NAMALWA (cell line): ENCODE measurements around the gene POMT1.

Source experiments
- DNase-seq: peaks from one replicate; pipeline ENCODE4 v3.0.0-alpha.2; 2015; ENCODE audit warnings: low spot score

POMT1 gene

GRCh38 chr9:131554087-131554842 lies 51.5 kb downstream of the POMT1 start:
- peak; percentile 47 for DNase-seq

DNA sequence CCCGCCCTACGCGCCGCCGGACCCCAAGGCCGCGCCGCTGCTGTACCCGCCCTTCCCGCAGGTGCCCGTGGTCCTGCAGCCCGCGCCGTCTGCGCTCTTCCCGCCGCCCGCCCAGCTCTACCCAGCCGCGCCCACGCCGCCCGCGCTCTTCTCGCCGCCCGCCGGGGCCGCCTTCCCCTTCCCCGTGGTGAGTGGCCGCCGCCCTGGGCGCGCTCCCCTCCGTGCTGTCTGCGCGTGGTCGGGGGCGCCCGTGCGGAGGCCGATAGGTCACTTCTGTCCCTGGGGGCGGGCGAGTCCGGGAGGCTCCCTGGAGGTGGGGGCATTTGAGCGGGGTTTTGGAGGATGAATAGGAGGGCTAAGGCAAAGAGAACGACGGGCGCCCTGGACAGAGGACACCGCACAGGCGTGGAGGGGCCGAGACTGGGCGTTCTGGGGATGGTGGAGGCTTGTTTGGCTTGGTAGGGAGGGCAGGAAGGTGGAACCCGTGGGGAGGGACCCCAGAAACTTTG lies 52.2 kb downstream of the POMT1 start:
- DNase-seq: no peak

DNA sequence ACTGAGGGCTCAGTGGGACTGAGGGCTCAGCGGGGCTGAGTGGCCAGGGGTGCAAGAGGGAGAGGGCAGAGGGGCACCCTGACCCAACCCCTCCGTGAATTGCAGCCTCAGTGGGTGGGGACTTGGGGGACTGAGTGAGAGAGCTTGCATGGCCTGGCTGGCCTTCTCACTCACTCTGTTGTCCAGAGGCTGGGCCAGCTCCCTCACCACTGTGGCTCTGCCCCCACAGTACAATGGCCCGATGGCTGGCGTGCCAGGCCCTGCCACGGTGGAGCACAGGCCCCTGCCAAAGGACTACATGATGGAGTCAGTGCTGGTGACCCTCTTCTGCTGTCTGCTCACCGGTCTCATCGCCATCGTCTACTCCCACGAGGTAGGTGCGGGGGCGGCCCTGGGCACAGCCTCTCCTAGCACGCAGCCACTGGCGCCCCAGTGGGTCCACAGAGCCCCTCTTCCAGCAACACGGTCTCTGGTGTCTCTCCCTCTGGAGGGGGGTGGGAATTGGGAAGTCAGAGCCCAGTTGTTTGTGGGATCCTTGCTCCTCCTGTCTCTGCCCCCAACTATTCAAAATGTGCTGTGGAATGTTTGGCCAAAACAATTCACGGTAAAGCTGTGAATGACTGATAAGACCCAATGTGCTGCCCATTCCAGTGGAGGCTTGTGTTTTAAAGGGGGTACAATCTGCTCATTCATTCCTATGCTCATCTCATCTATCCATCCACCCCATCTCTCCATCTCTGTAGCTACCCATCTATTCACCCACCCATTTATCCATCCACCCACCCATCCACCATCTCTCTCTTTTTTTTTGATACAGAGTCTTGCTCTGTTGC lies 53.3 kb downstream of the POMT1 start:
- DNase-seq: no peak

DNA sequence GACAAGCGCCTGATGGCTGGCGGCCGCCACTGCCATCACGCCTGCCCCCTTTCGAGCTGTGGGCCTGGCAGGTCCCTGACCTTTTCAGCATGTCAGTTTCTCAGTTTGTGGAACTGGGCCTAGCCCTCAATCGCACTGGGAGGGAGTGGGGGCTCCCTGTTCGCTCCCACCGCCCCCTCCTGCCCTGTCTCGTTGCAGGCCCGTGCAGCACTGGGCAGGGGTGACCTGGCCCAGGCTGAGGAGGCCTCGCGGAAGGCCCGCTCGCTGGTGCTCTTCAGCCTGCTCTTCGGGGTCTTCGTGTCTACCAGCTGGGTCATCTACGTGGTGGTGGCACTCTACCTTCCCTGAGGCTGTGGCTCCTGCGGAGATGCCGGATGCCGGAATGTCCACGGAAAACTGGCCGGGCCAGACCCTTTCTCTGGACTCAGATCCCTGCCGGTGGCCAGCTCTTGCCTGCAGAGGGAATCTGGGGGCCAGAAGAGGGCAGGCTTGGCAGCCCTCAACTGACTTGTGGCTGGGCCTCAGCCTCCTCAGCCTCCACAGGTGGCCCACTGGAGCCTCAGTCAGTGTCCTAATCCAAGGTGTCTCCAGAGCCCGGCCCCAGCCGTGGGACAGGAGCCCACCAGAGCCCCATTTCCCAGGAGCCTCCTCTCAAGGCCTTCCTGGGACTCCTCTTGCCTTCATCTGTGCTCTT lies 55.3 kb downstream of the POMT1 start:
- DNase-seq: no peak

GRCh38 chr9:131559421-131560000 lies 56.8 kb downstream of the POMT1 start:
- DNase-seq: no peak

GRCh38 chr9:131562032-131562959 lies 59.6 kb downstream of the POMT1 start:
- DNase-seq: no peak

DNA sequence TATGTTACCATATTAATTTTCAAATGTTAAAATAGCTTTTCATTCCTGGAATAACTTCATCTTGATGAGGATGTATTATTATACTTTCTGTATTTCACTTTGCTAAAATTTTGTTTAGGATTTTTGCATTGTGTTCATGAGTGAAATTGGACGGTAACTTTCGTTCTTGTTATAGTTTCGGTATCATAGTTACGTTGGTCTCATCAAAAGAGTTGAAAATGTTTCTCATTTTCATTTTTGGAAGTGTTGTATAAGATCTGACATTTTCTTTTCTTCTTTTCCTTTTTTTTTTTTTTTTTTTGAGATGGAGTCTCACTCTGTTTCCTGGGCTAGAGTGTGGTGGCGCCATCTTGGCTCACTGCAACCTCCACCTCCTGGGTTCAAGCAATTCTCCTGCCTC lies 62.7 kb downstream of the POMT1 start:
- DNase-seq: no peak

DNA sequence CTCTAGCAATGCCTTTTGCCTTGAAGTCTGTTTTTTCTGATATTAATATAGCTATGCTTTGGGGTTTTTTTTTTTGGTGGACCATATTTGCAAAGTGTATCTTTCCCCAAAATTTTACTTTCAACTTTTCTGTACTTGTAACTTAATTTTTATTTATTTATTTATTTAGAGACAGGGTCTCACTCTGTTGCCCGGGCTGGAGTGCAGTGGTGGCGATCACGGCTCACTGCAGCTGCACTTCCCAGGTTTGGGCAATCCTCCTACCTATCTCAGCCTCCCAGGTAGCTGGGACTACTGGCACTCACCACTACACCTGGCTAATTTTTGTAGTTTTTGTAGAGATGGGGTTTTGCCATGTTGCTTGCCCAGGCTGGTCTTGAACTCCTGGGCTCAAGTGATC lies 63.4 kb downstream of the POMT1 start:
- no peak for DNase-seq

- DNase-seq: no peak
Measured at GRCh38 chr9:131567910-131568309, 65.2 kb downstream of the POMT1 start.
